GM18507 (cell line): ENCODE data around the gene INSM1.

Experiments
- DNase-seq: peaks from one replicate; pipeline ENCODE4 v3.0.0; 2011; ENCODE audit warnings: low read depth; ENCODE audit not compliant: insufficient read length; ENCODE audit errors: extremely low spot score
- FAIRE-seq: peaks from 2 replicates; lab custom pipeline; 2011; peaks lifted over from hg19 to GRCh38; lab: Jason Lieb, UNC

The INSM1 gene

DNA sequence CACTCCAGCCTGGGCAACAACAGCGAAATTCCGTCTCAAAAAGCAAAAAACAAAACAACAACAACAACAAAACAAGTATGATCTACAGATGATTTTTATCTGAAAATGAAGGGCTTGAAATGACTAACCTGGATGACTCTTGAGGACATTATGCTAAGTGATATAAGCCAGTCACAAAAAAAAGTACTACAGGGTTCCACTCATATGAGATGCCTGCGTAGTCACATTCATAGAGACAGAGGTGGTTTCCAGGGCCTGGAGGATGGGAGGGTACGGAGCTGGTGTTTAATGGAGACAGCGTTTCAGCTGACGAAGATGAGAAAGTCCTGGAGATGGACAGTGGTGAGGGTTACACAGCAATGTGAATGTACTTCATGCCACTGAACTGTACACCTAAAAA lies 8.3 kb upstream of the INSM1 start:
- FAIRE-seq (no peak), DNase-seq (no peak)

DNA sequence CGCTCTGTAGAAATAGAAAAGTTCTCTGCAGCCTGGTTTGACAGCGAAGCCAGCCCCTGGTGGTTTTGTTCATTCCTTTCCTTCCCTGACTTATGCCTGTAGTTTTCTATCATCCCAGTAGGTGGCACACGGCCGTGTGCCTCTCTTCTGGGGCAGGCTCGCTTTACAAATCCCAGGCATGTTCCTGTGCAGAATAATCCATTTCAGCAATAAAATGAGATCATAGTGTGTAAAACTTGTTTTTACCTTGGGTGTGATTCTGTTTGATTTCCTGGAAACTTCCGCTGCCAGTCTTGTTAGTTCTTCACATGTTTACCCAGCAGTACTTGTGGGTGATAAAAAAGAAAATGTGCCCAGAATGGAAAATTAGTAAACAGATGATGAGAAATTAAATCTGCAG lies 7.4 kb upstream of the INSM1 start:
- DNase-seq: no peak
- peak; percentile 82 for FAIRE-seq

DNA sequence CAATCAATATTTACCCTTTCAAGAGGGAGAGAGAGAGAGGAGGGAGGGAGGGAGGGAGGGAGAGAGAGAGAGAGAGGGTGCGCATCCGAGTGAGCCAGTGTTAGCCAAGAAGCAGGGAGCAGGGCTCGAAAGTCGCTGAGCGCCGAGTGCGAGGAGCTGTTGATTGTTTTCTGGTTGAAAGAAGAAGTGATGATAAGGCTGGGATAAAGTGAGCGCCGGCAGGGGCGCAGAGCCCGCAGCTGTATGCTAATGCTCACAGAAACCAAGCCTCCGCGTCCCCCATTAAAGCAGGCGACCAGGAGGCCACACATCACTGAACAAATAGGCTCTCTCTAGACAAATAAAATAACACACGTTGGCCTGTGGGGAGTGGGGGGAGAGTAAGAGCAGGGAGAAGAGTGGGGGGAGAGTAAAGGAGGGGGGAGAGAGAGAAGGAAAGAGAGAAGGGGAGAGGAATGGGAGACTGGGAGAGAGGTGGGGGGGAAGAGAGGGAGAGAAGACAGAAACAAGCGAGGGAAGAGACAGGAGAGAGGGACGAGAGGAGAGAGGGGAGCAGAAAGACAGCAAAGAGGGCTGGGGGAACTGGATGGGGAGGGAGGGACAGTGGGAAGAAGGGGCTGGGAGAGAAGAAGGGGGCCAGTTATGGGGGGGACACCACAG lies 5.0 kb upstream of the INSM1 start:
- FAIRE-seq (no peak), DNase-seq (no peak)

DNA sequence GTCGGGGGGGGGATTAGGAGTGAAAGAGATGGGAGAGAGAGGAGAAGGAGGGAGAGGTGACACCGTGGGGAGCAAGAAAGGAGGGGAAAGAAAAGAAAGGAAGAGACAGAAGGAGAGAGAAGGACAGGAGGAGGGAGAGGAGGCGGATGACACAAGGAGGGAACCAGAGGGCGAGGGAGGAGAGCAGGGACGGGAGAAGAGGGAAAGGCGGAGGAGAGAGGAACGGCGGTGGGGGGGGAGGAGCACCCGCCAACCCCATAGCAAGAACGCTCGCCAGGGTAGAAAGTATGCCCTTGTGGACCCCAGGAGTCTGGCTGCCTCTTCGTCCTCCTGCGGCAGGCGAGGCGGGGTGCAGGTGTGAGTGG lies 4.5 kb upstream of the INSM1 start:
- FAIRE-seq: no peak
- no peak for DNase-seq

DNA sequence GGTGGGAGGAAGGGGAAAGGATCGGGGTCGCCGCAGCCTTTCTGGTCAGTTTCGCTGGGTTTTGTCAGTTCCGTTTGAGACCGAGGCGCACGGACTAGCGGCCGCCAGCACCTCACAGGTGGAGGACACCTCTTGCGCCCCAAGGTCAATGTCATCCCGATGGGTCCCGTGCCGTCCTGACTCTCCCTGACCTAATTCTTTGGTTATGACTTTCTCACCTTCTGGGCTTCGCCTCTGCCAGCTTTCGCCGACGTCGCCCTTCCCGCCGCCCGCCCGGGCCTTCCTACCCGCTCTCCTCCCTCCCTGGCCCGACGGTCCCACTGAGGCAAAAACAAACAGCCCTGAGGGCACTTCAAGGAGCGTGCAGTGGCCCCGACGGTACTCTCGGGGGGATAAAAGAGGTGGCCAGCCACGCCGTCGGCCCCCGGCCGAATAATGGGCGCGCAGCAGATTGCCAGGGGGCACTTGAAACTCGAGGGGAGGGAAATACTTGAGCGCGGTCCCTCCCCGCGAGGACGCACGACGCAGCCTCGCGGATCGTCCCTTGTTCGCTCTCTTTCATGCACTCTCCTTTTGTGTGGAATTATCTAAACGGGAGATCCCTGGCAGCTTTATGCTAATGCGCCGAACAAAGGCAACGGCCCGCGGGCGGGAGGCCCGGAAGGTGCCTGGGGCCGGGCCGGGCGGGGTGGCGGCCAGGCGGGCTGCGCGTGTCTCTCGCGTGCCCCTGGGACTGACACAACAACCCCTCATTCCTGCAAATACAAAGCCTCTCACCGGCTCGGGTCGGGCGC lies 3.9 kb upstream of the INSM1 start:
- no peak for FAIRE-seq
- DNase-seq: no peak

DNA sequence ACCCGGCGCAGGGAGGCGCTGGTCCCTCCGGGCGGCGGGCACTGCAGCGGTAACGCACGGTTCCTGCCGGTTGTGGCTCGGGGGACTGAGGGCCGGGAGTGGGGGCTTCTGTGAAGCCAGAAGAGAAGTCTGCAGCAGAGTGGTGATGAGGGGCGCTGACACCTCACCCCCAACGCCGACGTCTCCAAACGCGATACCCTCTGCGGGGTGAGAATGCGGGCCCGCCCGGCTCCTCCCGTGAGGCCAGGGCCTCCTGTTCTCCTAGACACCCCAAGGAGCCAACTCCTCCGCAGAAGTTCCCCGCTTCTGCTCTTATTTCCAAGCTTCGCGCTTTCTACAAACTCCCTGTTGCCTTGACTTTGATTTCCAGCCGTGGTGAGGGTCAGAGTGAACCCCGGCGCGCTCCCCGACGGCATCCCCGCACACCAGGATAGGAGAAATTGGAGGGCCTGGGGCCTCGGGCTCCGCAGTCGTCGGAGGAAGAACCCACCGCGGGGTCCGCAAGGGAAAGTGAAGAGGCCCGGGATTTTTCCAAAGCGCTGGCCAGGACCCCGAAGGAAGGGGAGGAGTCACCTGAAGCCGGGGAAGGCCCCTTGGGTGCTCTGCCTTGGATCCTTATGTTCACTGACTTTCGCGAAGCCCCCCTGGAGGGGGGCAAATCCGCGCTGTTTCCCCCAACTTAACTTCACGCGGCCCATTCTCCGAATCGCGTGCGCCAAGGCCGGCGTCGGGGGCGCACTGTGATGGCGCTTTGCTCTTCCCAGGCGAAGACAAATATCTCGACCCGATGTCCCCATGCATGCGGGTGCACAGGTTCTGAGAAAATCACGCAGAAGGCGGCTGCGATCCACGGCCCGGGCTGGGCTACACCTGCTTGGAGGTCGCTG lies 3.1 kb upstream of the INSM1 start:
- DNase-seq: no peak
- FAIRE-seq: no peak

DNA sequence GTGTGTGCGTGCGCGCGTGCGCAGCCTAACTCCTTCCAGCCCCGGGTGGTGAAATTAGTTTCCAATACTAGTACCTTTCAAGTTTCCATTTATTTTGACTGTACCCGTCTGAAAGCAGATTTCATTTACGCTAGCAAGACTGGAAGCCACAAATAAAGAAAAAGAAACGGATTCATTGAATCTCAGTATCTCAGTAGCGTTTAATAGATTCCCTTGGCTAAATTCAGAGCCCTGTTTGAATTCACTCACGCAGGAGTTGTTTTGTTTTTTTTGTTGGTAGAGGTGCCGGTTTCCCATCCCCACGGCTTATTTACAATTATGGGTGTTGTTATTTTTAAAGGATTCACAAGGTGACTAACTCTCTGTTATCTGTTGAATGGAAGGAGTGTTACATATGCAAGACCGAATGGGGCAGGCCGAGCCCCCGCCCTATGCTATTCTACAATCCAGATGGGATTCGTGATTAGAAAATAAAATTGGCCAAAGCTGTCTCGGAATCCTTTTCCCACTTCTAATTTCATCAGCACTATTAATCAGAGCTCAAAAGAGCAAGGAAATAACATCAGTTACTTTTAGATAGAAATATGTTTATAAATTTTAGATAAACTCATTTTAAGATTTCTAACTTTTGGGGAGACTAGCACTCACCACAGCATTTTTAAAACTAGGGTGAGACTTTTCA lies 2.3 kb upstream of the INSM1 start:
- no peak for FAIRE-seq
- DNase-seq: no peak

DNA sequence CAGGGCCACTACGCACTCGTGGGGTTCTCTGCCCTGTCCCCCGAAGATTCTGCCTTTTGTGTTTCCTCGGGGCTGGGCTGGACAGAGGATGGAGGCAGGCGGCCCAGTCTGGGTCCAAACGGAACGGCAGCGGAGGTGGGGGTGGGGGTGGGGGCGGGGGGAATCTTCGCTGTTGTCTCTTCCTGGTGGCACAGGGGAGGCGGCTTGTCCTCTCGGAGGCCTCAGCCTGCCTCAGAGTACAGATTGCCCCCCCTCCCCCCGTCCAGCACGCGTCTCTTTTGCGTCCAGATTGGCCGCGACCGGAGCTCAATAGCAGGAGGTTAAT lies 1.4 kb upstream of the INSM1 start:
- DNase-seq (no peak), FAIRE-seq (no peak)

DNA sequence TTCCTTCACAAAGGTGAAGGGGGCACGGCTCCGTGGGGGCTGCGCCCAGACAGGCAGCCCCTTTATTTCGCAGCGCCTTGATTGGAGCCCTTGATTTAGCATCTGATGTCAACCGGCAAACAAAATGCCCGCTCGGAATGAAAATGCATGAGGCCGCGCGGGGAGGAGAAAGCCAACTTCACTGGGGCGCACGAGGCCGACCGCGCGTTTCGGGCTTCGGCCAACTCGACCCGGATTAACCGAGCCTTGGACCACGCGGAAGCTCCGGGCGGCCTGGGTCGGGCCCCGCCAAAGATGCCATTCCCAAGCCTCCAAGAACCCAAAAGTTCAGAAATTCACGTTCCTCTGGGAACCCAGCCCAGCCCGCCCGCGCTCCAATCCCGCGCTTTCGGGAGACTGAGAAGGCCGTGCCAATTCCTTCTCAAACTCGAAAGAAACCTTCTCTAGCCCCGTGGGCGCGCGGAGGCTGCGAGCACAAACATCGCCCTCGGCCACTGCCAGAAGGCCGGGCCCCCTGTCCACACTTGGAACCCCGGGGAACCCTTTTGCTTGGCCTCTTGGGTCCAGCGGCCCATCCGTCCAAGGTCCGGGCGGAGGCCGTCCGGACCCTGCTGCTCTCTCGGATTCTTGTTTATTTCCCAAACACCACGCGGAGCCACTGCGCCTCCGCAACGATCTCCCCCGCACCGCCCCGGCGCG lies 879 bp upstream of the INSM1 start:
- DNase-seq (no peak), FAIRE-seq (no peak)

DNA sequence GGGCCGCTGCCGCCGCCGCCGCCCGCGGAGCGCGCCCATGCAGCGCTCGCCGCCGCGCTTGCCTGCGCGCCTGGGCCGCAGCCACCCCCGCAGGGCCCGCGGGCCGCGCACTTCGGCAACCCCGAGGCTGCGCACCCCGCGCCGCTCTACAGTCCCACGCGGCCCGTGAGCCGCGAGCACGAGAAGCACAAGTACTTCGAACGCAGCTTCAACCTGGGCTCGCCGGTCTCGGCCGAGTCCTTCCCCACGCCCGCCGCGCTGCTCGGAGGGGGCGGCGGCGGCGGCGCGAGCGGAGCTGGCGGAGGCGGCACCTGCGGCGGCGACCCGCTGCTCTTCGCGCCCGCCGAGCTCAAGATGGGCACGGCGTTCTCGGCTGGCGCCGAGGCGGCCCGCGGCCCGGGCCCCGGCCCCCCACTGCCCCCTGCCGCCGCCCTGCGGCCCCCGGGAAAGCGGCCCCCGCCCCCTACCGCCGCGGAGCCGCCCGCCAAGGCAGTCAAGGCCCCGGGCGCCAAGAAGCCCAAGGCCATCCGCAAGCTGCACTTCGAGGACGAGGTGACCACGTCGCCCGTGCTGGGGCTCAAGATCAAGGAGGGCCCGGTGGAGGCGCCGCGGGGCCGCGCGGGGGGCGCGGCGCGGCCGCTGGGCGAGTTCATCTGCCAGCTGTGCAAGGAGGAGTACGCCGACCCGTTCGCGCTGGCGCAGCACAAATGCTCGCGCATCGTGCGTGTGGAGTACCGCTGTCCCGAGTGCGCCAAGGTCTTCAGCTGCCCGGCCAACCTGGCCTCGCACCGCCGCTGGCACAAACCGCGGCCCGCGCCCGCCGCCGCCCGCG lies 730 bp downstream of the INSM1 start:
- FAIRE-seq (no peak), DNase-seq (no peak)

DNA sequence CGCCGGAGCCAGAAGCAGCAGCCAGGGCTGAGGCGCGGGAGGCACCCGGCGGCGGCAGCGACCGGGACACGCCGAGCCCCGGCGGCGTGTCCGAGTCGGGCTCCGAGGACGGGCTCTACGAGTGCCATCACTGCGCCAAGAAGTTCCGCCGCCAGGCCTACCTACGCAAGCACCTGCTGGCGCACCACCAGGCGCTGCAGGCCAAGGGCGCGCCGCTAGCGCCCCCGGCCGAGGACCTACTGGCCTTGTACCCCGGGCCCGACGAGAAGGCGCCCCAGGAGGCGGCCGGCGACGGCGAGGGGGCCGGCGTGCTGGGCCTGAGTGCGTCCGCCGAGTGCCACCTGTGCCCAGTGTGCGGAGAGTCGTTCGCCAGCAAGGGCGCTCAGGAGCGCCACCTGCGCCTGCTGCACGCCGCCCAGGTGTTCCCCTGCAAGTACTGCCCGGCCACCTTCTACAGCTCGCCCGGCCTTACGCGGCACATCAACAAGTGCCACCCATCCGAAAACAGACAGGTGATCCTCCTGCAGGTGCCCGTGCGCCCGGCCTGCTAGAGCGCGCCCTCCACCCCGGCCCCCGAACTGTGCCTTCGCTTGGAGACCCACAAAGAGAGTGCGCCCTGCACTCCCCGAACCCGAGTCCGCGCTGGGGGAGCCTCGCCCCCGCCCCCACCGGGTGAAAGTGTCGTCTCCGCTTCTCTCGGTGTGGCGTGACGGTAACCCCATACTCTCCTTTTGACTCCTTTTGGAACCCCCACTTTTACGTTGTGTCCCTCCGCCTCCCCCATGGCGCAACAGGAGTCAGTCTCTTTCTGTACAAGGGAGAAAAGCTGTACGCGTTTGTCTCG lies 1.6 kb downstream of the INSM1 start:
- DNase-seq (no peak), FAIRE-seq (no peak)

DNA sequence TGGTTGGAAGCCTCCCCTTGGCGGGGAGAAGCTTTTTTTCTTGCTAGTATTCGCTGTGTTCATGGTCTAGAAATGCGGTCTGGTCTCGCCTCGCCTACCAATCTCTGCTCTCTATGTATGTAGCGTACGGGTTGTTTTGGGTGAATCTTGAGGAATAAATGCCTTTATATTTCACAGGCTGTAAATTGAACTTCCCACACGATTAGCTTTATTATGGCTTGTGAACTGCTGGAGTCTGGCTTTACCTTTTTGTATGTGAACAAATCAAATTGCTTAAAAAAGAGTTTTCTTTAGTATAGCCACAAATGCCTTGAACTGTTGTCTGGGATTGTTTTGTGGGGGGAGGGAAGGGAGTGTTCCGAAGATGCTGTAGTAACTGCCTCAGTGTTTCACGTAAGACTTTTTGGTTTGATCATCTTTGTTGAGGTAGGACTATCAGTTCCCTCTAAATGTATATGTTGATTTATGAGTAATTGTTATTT lies 2.2 kb downstream of the INSM1 start:
- FAIRE-seq (no peak), DNase-seq (no peak)

DNA sequence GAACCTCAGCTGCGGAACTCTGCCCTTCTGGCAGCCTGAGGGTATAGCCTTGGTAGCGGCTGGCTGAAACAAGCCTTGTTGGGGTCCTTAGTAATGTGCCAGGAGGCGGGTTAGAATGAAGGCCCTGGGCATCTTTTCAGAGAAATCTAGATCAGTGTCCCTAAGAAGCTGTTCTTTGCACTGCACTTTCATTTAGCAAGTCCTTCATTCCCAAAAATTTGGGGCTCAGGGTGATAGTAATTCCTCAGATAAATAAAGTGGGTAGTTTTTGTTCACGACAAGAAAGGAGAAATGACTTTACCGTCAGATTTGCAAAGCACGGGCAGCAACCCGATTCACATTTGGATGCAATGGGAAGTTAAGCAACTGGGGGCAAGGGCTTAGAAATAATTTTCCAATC lies 3.2 kb downstream of the INSM1 start:
- DNase-seq (no peak), FAIRE-seq (no peak)

DNA sequence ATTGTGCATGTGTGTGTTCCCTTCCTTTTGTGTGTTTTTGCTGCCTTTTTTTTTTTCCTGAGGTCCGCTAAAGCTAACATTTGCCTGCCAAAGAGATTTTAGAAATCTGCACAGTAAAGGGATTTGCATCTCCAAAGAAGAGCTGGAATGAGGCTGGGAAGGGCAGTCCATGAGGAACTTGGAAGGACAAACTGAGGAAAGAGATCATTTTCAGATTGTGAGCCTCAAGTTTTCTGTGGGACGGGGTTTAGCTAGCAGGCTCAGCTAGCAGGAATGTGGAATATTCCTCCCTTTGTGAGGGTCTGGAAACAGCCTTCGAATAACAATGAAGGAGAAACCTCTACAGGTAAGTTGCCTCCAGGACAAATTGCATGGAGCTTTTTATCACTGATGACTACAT lies 3.8 kb downstream of the INSM1 start:
- DNase-seq (no peak), FAIRE-seq (no peak)

DNA sequence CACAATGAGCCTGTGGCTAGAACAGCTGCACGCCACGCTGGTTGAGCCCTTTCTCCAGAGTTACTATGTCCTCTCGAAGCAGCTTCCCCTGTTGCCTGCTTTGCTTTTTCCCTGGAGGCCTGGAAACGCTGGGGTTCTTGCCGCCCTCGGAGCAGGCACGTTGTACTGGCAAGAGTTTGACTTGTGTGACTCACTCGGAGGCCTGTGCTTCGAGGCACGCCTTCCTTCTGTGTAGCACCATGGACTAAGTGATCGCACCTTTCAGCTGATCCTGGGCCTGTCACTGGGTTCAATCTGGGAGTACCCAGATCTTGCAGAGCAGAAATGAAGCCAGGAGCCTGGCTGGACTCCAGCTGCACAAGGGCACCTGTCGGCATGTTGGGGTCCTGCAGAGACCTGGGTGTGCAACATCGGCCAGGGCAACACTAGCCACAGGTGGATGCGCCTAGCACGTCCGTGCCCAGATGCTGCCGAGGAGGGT lies 5.2 kb downstream of the INSM1 start:
- no peak for DNase-seq
- no peak for FAIRE-seq

DNA sequence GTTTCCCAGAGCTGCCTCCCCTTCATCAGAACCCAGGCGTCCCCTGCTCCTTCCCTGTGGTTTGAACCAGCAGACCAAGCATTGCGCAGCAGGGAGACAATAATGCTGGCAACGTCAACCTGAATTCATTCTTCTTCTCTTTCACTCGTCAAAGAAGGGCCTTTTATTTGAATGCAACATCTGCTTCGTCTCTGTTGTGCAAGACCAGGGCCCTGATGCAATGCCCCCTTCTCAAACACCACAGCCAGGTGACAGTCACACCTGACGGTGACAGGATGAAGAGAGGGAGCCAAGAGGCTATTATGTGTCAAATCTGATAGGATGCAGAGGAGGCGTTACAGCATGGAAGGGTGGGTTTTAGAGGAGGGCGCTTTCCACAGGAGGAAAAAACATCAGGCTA lies 8.0 kb downstream of the INSM1 start:
- FAIRE-seq (no peak), DNase-seq (no peak)

DNA sequence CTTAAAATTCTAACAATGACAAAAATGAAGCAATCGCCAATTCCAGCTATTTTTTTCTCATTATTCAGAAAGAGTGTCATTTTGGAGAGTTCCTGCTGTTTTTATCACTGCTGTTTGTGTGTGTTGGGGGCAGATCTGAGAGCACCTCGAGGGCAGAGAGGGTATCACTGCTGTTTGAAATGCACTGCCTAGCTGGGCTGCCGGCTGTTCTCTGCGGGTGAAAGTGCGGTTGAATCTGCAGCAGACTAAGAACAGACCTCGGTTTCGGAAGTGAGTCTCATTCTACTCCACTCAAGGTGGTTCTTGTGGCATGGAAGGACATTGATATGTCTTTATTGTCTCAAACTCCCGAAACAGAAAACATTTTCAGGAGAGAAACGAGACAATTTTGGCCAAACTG lies 18.3 kb downstream of the INSM1 start:
- DNase-seq (no peak), FAIRE-seq (no peak)

DNA sequence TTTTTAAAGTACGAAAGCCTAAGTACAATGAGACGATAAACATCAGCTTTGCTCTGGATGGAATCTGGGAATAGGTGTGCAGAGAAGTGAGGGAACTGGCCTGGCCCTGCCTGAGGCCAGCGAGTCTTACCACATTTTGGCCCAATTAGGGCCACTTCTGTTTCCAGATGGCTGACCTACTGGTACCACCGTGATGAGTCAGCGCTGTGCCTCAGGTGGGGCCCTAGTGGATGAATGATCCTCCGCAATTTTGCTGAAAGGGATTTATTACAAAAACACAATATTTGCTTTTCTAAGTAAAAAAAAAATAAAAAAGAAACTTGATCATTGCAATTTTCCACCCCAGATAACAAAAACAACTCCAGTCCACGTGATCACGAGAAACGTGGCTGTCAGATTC lies 22.5 kb downstream of the INSM1 start:
- DNase-seq: no peak
- no peak for FAIRE-seq
